Stimulated activated CD8-positive, alpha-beta memory T cell treated with anti-CD3 and anti-CD28 coated beads, Interleukin-12 subunit alpha, Interleukin-12 subunit beta, amount 100 ng/mL, for 24 hours (primary cell): ENCODE measurements around the gene UGGT2.
A peak's percentile ranks its signal among the peaks of the same experiment; 100 is the strongest.
"Not testable (repeated sequence)": the region's sequence is repeated elsewhere in the genome, so short reads cannot be mapped to it uniquely, and the experiment has no call there.

Source experiments
- DNase-seq: peaks from one replicate; pipeline ENCODE4 v3.0.0-alpha.2; 2020; ENCODE audit errors: extremely low read depth

Gene UGGT2

GRCh38 chr13:96053003-96053703 is at the start of gene UGGT2:
UGGT2 (minus strand) TSS chr13:96053401; CDS start chr13:96053312, 89 bp downstream.
- peak; percentile 0 for DNase-seq

DNA sequence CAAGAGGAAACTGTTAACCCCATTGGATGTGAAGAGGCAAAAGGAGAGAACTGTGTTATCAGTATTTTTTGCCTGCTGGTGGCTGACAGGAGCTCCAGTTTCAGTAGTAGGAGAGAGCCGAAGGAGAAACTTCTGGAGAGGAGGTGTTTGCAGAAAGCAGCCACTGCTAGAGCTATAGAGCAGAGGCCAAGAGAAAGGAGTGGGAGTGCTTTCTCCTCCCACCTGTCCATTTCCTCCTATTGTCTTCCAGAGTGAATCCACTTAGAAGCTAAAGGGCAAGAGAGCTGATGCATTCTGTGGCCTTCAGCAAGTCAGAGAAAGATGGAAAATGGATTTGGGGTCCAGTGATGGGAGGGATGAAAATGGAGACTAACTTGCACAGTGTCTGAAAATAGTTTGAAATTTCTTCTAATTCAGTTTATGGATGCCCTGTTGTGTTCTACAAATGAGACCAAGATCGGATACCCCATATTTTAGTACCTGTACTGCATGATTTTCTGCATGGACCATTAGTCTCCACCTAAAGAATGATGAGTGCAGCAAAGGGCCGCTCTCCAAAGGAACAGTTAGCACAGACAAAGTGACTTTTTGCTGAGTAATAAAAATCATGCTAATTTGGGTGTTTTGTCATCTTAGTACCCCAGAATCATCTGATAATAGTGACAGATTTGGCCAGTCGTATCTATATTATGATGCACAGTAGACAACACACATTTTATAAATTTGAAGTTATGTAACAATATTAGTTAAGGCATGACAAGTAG is 47.4 kb upstream of the UGGT2 start:
- DNase-seq, result no peak

- DNase-seq, result no peak
Measured at GRCh38 chr13:96093296-96094006, 40.2 kb upstream of the UGGT2 start.

- DNase-seq, result no peak
Measured at GRCh38 chr13:96091164-96092117, 38.2 kb upstream of the UGGT2 start.

GRCh38 chr13:96090240-96091101 is 37.3 kb upstream of the UGGT2 start:
- no peak for DNase-seq

DNA sequence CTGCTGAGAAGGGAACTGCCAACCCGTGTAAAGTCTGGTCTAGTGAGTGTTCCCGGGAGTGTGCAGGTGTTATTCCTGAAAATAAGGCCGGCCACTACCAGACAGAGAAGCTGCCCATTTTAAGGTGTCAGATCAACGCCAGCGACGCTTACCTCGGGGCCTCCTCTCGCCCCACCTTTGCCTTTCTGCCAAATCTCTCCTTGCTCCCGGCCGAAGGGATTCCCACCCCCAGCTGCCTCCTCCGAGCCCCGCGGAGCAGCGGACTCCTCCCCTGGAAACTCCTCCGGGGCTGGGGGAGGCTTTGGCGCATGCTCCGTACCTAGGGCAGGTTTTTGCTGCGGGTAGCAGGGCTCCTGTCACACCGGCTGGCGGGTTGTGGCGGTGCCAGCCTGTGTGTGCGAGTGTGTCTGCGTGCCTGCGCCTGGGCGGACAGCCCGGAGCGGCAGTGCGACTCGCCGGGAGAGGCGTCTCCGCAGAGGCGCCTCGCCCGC is 36.6 kb upstream of the UGGT2 start, which contains the start of gene HS6ST3:
Gene HS6ST3 (plus strand): TSS at position 359 of the 491 bp plus-strand sequence.
- no peak for DNase-seq

DNA sequence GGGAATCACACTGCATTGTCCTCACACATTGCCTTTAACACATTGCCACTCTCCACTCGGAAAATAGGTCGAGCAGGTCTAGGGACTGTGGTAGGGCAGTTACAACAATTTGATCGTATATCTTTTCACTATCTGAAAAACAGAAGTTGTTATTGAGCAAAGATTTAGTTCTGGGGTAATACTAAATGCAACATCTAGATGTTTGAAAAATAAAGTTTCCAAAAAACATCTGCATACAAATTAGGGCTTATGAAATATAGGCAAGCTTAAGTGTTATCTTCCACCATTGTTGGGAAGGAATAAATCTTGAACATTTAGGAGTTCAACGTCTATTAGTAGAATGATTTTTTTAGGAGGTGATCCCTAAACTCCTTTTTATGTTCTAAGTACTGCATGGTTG is 35.9 kb upstream of the UGGT2 start:
- no peak for DNase-seq

- DNase-seq, result no peak
Measured at GRCh38 chr13:96086736-96087135, 33.5 kb upstream of the UGGT2 start.

- no peak for DNase-seq
Measured at GRCh38 chr13:96082640-96083039, 29.4 kb upstream of the UGGT2 start.

DNA sequence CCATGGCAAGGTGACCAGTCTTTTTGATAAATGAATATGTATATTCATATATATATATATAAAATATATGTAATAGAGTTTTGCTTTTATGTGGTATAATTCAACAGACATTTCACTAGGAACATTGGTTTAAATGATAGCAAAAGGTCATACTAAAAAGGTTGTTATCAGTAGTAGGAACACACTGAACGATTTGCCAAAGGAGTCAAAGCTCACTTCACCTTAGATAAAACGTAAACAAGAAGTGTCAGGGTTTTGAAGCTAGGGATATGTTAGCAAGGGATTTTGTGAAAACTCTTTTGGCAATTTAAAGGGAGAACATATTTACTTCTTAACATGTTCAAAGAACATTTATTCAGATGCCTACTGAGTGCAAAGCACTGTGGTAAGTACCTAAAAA is 28.7 kb upstream of the UGGT2 start:
- DNase-seq, result no peak

DNA sequence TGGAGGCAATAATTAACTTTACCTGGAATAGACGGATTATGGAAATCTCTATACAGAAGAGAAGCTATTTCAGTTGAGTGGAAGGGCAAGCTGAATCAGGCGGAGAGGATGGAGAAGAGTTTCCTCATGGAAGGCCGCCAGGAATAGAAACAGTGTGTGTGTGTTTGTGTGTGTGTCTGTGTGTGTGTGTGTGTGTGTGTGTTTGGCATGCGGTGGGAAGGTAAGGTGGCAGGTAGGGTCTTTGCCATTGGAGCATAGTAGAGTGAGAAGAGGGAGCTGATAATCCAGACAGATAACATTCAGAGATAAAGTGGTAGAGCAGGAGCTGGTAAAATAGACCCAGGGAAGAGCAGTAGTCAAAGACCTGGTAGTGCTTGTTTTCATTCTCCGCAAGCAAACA is 27.5 kb upstream of the UGGT2 start:
- no peak for DNase-seq

DNA sequence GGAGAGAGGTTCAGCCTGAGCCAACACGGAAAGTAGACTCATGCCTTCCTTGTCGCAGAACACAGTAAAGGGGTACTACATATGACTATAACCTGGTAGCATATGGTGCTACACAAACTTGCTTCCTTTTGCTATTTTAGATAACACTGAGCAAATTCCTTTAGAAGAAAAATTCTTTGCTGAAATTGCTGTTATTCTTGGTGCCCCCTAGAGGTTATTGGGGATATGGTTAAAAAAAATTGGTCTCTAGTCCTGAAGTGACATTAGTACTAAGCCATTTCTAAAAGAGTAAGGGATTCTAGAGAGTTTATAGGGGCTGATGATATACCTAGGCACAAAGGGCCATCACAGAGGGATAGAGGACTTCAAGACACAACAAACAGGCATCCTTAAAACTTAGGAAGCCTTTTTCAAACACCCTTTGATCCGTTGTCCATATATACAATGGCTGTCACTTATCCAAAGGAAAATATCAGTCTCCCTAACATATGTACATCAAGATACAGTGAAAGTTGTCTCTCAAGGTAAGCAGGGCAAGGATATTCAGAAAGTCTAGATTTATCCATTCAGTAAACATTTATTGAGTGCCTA is 22.8 kb upstream of the UGGT2 start:
- no peak for DNase-seq

- DNase-seq, result no peak
Measured at GRCh38 chr13:96072392-96072791, 19.2 kb upstream of the UGGT2 start.

- no peak for DNase-seq
Measured at GRCh38 chr13:96071504-96071903, 18.3 kb upstream of the UGGT2 start.

DNA sequence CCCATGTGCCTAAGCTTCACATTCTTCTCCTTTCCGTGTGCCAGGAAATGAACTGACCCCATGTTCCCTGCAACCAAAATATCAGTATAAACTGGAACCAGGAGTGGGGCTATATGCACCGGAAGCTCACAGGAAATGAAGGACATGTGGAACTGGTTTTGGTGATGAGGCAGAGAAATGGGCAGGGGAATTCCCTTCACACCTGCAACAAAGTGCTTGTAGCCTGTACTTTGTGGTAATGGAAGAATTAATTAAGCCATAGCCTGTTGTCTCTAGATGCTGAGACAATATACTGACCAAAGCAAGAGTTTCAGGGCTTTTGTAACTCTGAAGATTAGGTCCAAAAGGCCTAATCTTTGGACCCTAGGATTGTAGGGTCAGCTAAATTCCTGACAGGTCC is 15.5 kb upstream of the UGGT2 start:
- DNase-seq, result no peak

DNA sequence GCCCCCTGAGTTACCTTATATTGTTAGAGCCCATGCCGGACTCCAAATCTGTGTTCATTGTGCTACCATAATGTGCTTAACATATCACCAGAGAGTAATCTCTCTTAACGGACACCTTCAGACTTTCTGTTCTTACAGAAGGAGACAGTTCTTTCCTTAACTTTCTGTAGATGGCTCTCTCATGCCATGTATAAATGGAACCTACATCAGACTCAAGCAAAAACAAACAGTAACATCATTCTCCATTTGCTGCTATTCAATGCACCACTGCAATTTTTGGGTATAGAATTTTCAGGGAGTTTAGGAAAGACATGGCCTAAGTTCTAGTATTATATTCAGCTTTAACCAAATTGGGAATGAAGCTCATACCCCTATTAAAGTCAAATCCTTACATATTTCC is 12.6 kb upstream of the UGGT2 start:
- no peak for DNase-seq

- DNase-seq, result no peak
Measured at GRCh38 chr13:96052656-96053002, 572 bp downstream of the UGGT2 start.

DNA sequence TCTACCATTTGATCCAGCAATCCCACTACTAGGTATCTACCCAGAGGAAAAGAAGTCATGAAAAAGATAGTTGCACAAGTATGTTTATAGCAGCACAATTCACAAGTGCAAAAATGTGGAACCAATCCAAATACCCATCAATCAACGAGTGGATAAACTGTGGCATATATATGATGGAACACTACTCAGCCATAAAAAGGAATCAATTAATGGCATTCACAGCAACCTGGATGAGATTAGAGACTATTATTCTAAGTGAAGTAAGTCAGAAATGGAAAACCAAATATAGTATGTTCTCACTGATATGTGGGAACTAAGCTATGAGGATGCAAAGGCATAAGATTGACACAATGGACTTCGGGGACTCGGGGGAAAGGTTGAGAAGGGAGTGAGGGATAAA is 1.3 kb downstream of the UGGT2 start:
- DNase-seq, result not testable (repeated sequence)

- DNase-seq, result not testable (repeated sequence)
Measured at GRCh38 chr13:96051491-96051890, 1.7 kb downstream of the UGGT2 start.

DNA sequence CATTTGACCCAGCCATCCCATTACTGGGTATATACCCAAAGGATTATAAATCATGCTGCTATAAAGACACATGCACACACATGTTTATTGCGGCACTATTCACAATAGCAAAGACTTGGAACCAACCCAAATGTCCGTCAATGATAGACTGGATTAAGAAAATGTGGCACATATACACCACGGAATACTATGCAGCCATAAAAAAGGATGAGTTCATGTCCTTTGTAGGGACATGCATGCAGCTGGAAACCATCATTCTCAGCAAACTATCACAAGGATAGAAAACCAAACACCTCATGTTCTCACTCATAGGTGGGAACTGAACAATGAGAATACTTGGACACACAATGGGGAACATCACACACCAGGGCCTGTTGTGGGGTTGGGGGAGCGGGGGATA is 2.2 kb downstream of the UGGT2 start:
- not testable (repeated sequence) for DNase-seq
